ENCODE data around the gene HSPA9. TPM values are rescaled to one million over a fixed set of nuclear protein-coding genes. Genes with fewer than 3 reads are reported as not detected.
A peak's percentile ranks its signal among the peaks of the same experiment; 100 is the strongest.

Gene HSPA9
- total and polyA plus RNA-seq, 9 of the 15 experiments (the other 6 are each of a cell fraction or from before 2014, with no cell fraction given), result 195 to 583 (median 514) TPM

- TF ChIP-seq FOXM1 (IDR thresholded peaks at IDR 0.05; ENCODE audit: low read depth) (peak; percentile 69; the same call in 1 of the 2 replicates), FOXM1 (CRISPR knock-in tag; IDR thresholded peaks at IDR 0.05; ENCODE audit: low read depth) (peak; percentile 62; the same call in 1 of the 2 replicates), ZNF140 (CRISPR knock-in tag; IDR thresholded peaks at IDR 0.05) (no peak), ZNF134 (CRISPR knock-in tag; conservative IDR thresholded peaks at IDR 0.05) (no peak), SNIP1 (IDR thresholded peaks at IDR 0.05; ENCODE audit: low read depth) (peak; percentile 82), STAT5B (CRISPR knock-in tag; IDR thresholded peaks at IDR 0.05) (no peak), CREB3L1 (IDR thresholded peaks at IDR 0.05; ENCODE audit: borderline replicate concordance, low read depth) (peak; percentile 94), ILK (tag; IDR thresholded peaks at IDR 0.05; ENCODE audit: borderline replicate concordance, low read depth) (no peak), CHCHD3 (CRISPR knock-in tag; IDR thresholded peaks at IDR 0.05) (peak; percentile 14; the same call in 1 of the 2 replicates), ID3 (CRISPR knock-in tag; IDR thresholded peaks at IDR 0.05) (no peak), ID3 (tag; IDR thresholded peaks at IDR 0.05) (no peak), FOXA1 (IDR thresholded peaks at IDR 0.05; ENCODE audit: borderline replicate concordance) (no peak), SIN3B (IDR thresholded peaks at IDR 0.05; ENCODE audit: low read depth) (peak; percentile 85), BDP1 (IDR thresholded peaks at IDR 0.05; ENCODE audit: insufficient read depth, insufficient read length) (no peak), GMEB1 (CRISPR knock-in tag; IDR thresholded peaks at IDR 0.05) (no peak), FOXJ2 (tag; IDR thresholded peaks at IDR 0.05) (no peak), FOXK2 (conservative IDR thresholded peaks at IDR 0.05 in 1 of 2, IDR thresholded peaks at IDR 0.05 in 1 of 2; ENCODE audit: low read depth in 2 of 2) (peak; percentile 55 to 73; a peak in 3 of 4 replicates), POLR3G (IDR thresholded peaks at IDR 0.05; ENCODE audit: extremely low read depth, insufficient read length, insufficient replicate concordance) (no peak), ZZZ3 (IDR thresholded peaks at IDR 0.05) (no peak), SRSF7 (optimal IDR thresholded peaks at IDR 0.05; ENCODE audit: low read depth, low read length) (no peak), SMAD4 (CRISPR knock-in tag; conservative IDR thresholded peaks at IDR 0.05) (peak; percentile 65)
- TF ChIP-seq, protein P1, sequence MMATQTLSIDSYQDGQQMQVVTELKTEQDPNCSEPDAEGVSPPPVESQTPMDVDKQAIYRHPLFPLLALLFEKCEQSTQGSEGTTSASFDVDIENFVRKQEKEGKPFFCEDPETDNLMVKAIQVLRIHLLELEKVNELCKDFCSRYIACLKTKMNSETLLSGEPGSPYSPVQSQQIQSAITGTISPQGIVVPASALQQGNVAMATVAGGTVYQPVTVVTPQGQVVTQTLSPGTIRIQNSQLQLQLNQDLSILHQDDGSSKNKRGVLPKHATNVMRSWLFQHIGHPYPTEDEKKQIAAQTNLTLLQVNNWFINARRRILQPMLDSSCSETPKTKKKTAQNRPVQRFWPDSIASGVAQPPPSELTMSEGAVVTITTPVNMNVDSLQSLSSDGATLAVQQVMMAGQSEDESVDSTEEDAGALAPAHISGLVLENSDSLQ (IDR thresholded peaks at IDR 0.05), result peak; percentile 69
- TF ChIP-seq, protein P2, sequence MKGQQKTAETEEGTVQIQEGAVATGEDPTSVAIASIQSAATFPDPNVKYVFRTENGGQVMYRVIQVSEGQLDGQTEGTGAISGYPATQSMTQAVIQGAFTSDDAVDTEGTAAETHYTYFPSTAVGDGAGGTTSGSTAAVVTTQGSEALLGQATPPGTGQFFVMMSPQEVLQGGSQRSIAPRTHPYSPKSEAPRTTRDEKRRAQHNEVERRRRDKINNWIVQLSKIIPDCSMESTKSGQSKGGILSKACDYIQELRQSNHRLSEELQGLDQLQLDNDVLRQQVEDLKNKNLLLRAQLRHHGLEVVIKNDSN (CRISPR knock-in tag; IDR thresholded peaks at IDR 0.05), result peak; percentile 95
- TF ChIP-seq, protein P3, sequence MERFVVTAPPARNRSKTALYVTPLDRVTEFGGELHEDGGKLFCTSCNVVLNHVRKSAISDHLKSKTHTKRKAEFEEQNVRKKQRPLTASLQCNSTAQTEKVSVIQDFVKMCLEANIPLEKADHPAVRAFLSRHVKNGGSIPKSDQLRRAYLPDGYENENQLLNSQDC (CRISPR knock-in tag; IDR thresholded peaks at IDR 0.05), result peak; percentile 97
Observed at GRCh38 chr5:138542956-138543729, 32.1 kb downstream of the HSPA9 start, which contains the start of gene ETF1 (continued).

Measured in K562 (cell line).